Superior temporal gyrus (tissue), 1 donor: ENCODE data around the gene OR52B4.
"Not testable (repeated sequence)": the region's sequence is repeated elsewhere in the genome, so short reads cannot be mapped to it uniquely, and the experiment has no call there.

Experiments used
- DNase-seq: peaks from one replicate; pipeline ENCODE4 v3.0.0-alpha.2; 2016; ENCODE audit errors: extremely low spot score

The OR52B4 gene

DNA sequence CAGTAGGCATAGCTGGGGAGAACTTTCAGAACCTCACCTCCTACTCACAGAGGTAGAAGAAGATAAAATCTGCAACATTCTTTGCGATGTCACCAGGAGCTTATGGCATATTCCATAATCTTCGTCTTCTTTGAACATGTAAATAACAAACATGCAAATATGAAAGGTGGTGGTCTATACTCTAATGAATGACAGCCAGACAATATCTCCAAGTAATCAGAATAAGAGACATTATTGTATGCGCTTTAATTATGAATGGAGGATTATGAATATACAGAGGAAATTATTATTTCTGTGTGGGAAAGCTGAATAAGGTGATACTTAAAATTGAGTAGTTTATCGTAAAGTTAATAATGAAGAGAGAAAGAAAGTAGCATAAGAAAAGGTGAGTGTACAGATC, at the start of gene OR52B4:
Gene OR52B4 (minus strand): TSS at position 101 of the 400 bp plus-strand sequence. CDS start 91 bp downstream, at position 10.
- DNase-seq: no peak

DNA sequence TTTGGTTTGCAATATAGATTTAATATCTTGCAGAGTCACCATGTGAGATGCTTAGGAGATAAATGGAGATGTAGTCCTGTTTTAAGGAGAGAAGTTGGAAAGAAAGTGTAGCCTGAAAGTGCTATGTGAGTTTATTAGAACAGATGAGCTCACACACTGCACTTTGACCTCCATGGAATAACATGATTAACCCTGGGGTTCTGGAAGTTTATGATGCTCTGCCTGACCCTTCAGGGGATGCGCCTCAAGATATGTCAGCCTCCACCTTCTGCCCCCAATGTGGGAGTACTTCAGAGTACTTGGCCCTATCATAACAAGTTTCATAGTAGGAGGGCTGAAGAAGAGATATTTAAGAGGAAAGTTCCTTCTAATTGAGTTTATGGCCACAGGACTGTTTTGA, 48.6 kb upstream of the OR52B4 start:
- DNase-seq: no peak

DNA sequence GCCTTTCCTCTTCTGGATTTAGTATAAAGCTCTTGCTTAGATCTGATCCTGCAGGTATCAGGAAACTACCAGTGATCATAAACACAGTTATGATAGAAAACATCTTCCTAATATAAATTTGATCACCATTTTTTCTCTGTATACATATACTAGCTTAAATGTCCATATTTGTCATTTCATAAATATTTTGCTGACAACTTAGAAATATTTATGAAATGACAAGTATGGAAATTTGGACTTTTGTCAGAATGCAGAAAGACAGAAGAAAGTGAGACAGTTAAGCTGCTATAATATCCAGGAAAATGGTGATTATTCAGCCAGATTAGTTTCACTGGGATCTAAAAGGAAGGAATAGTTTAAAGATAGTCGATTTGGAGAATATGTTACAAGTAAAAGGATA, 48.1 kb upstream of the OR52B4 start:
- DNase-seq: no peak

- not testable (repeated sequence) for DNase-seq
These were observed 38.0 kb upstream of the OR52B4 start for GRCh38 chr11:4406206-4406605.

DNA sequence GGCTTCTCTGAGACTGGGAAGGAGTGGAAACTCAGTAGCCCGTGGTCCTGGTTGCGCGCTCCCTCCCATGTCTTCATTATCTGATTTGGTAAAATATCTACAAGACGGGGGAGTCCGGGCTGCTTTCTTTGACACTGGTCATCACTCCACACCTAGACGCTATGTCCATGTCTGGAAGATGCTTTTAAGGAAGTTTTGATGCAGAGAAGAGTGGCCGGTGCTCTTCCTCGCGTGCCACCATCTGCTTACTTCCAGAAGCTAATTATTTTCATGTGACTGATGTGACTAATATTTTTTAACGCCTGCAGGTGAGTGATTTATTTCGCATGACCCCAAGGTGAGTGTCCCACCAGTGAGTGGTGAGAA, 25.7 kb upstream of the OR52B4 start:
- no peak for DNase-seq

GRCh38 chr11:4393209-4393857, 25.1 kb upstream of the OR52B4 start, which contains the start of gene TRIM21:
TSS of gene TRIM21 (minus strand) at chr11:4393702. CDS start at chr11:4390409, 3,293 bp downstream.
- peak; percentile 67 for DNase-seq

GRCh38 chr11:4388221-4388620, 20.0 kb upstream of the OR52B4 start:
- DNase-seq: no peak

GRCh38 chr11:4385978-4386740, 18.0 kb upstream of the OR52B4 start:
- DNase-seq: no peak

GRCh38 chr11:4381901-4382300, 13.7 kb upstream of the OR52B4 start:
- no peak for DNase-seq

DNA sequence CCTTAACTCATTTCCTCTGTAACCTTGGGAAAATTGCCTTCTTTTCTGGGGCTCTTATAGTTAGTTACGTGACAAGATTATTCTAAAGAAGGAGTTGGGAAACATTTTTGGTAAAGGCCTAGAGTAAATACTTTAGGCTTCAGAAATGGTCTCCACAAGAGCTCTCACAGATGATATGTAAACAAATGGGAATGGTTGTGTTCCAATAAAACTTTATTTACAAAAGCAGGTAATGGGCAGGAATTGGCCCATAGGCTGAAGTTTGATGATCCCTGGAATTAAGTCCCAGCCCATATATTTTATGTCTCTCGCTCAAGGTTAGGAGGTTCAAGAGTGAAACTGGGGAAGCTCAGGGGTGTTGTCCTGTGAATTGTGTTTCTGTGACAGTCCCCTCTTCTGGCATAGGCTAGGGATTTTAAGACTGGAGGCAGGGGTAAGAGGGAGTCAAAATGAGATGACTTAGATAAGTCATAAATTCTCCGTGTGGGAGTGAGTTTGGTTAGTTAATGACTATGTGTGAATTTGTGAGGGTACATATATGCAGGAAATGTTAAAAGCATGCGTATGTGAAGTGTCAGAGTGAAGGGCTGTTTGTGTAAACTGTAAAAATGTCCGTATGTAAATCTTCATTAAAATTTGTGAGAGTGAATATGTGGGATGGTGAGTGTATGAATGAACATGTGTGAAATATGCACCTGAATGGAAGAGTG, 7.4 kb upstream of the OR52B4 start:
- no peak for DNase-seq

- DNase-seq: no peak
These were observed 2.0 kb upstream of the OR52B4 start for GRCh38 chr11:4370166-4370565.

DNA sequence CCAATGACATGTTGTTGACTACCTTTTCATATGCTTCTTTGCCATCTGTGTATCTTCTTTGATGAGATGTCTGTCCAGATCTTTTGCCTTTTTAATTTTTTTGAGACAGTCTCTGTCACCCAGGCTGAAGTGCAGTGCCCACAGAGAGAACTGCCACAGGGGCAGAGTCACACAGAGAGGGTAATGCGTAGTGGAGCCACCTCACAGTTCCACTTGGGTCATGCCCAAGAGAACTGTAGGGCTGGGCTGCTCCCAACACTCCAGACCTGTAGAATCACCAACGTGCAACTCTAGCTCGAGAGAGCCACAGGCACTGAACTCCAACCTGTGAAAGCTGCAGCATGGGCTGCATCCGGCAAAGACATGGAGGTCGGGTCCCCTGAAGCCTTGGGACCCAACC, 20.0 kb downstream of the OR52B4 start:
- not testable (repeated sequence) for DNase-seq

DNA sequence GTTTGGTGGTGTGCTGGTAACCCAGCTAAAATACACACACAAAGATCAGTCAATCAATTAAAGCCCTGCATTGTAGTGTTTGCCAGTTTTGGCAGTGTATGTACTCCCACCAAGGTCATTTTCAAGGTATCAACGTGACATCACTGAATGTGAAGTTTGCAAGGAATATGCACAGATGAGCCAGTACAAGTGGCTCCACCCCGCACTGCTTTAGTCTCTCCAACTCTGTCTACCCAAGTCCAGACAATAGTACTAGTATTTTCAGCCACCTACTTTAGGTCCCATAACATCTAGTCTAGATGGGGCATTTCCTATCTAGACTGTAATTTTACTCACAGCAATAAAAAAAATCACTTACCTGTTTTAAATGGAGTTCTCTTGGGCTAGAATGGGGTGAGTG, 22.8 kb downstream of the OR52B4 start:
- not testable (repeated sequence) for DNase-seq

- not testable (repeated sequence) for DNase-seq
These were observed 33.8 kb downstream of the OR52B4 start for GRCh38 chr11:4334356-4334755.
